ENCODE measurements around the gene FERD3L. TPM values are rescaled to one million over a fixed set of nuclear protein-coding genes. Genes with fewer than 3 reads are reported as not detected.

FERD3L gene
- polyA plus RNA-seq, 1 donor (not counting 4 experiments of a cell fraction or from before 2014, with no cell fraction given), result not detected

- Histone ChIP-seq H3K4me1 (ENCODE audit: control insufficient read depth, extremely low read depth, insufficient read depth, low read length) (peaks cover 12% of the 10 kb centered on the region), H2AFZ (ENCODE audit: control insufficient read depth, low read length) (no peak overlapping the region), H3K9me1 (ENCODE audit: control insufficient read depth, extremely low read depth, insufficient read depth, low read length) (no peaks in the 10 kb centered on the region), H3K9me3 (ENCODE audit: control insufficient read depth, low read depth, low read length) (no peaks in the 10 kb centered on the region), H3K36me3 (ENCODE audit: control insufficient read depth in 2 of 2, extremely low read depth in 1 of 2, insufficient read depth in 2 of 2, low read length in 2 of 2) (no peaks in the 10 kb centered on the region), H3K4me2 (ENCODE audit: control insufficient read depth, extremely low read depth, insufficient read depth, low read depth, low read length) (no peak overlapping the region), H3K9ac (ENCODE audit: control insufficient read depth, extremely low read depth, insufficient read depth, low read length) (no peak overlapping the region), H3K27me3 (ENCODE audit: control insufficient read depth, extremely low read depth, insufficient read depth, low read length) (peaks cover 35% of the 10 kb centered on the region), H3K4me3 (ENCODE audit: control insufficient read depth in 2 of 3, extremely low read depth in 1 of 3, insufficient read depth in 2 of 3, low read depth in 1 of 3, low read length in 3 of 3) (no peak overlapping the region), H3K79me2 (ENCODE audit: control insufficient read depth, insufficient read depth, low read length) (no peaks in the 10 kb centered on the region), H3K27ac (ENCODE audit: control insufficient read depth, insufficient read depth, low read length) (no peak overlapping the region), H4K20me1 (ENCODE audit: control insufficient read depth, extremely low read depth, insufficient read depth, low read length) (no peaks in the 10 kb centered on the region)
- DNase-seq (ENCODE audit: low read depth, low spot score) (no peak), FAIRE-seq (no peak)
- dilution Hi-C loops (cut with MboI; ENCODE audit: extremely low pct_ligation_motif_present, low sequenced_read_pairs), result no loop called here
- TF ChIP-seq EZH2 (IDR thresholded peaks at IDR 0.05; ENCODE audit: low read length) (no peak), CTCF (optimal IDR thresholded peaks at IDR 0.05 in 1 of 3, IDR thresholded peaks at IDR 0.05 in 1 of 3, conservative IDR thresholded peaks at IDR 0.05 in 1 of 3; ENCODE audit: extremely low read depth in 1 of 3, insufficient read depth in 2 of 3, low read length in 3 of 3) (no peak)
These were observed 42.3 kb downstream of the FERD3L start for GRCh38 chr7:19102884-19103283.

GRCh38 chr7:19101909-19102308 lies 43.3 kb downstream of the FERD3L start:
- no peaks in the 10 kb centered on the region for H4K20me1 ChIP-seq (ENCODE audit: control insufficient read depth, extremely low read depth, insufficient read depth, low read length)
- H3K79me2 ChIP-seq (ENCODE audit: control insufficient read depth, insufficient read depth, low read length), result no peaks in the 10 kb centered on the region
- FAIRE-seq (no peak), DNase-seq (ENCODE audit: low read depth, low spot score) (no peak)
- H3K27ac ChIP-seq (ENCODE audit: control insufficient read depth, insufficient read depth, low read length), result no peak overlapping the region
- TF ChIP-seq EZH2 (IDR thresholded peaks at IDR 0.05; ENCODE audit: low read length), result no peak
- TF ChIP-seq CTCF (optimal IDR thresholded peaks at IDR 0.05 in 1 of 3, IDR thresholded peaks at IDR 0.05 in 1 of 3, conservative IDR thresholded peaks at IDR 0.05 in 1 of 3; ENCODE audit: extremely low read depth in 1 of 3, insufficient read depth in 2 of 3, low read length in 3 of 3), result no peak
- no peaks in the 10 kb centered on the region for H3K9me1 ChIP-seq (ENCODE audit: control insufficient read depth, extremely low read depth, insufficient read depth, low read length)
- H3K4me3 ChIP-seq (ENCODE audit: control insufficient read depth in 2 of 3, extremely low read depth in 1 of 3, insufficient read depth in 2 of 3, low read depth in 1 of 3, low read length in 3 of 3), result no peak overlapping the region
- dilution Hi-C loops (cut with MboI; ENCODE audit: extremely low pct_ligation_motif_present, low sequenced_read_pairs), result no loop called here
- H3K27me3 ChIP-seq (ENCODE audit: control insufficient read depth, extremely low read depth, insufficient read depth, low read length), result peaks cover 25% of the 10 kb centered on the region
- H3K36me3 ChIP-seq (ENCODE audit: control insufficient read depth in 2 of 2, extremely low read depth in 1 of 2, insufficient read depth in 2 of 2, low read length in 2 of 2), result no peaks in the 10 kb centered on the region
- H2AFZ ChIP-seq (ENCODE audit: control insufficient read depth, low read length), result no peak overlapping the region
- peaks cover 5% of the 10 kb centered on the region for H3K4me1 ChIP-seq (ENCODE audit: control insufficient read depth, extremely low read depth, insufficient read depth, low read length)
- H3K9me3 ChIP-seq (ENCODE audit: control insufficient read depth, low read depth, low read length), result no peaks in the 10 kb centered on the region
- no peak overlapping the region for H3K4me2 ChIP-seq (ENCODE audit: control insufficient read depth, extremely low read depth, insufficient read depth, low read depth, low read length)
- no peak overlapping the region for H3K9ac ChIP-seq (ENCODE audit: control insufficient read depth, extremely low read depth, insufficient read depth, low read length)

Data from keratinocyte (primary cell).